Tibial nerve (tissue), 4 donors: Measurements from ENCODE around the gene LBP. TPM values are rescaled to one million over a fixed set of nuclear protein-coding genes. Genes with fewer than 3 reads are reported as not detected.

Experiments used
- DNase-seq, 2 donors: peaks; one replicate each; pipeline ENCODE4 v3.0.0-alpha.2; 2019; ENCODE audit warnings: low spot score in 2 of 2
- H3K27ac ChIP-seq, 4 donors: fragments of 200-600 bp; sonication (generic) in 3 of 4; one replicate each; pipeline ENCODE4 v1.5.1; 2017 to 2019; ENCODE audit warnings: mild to moderate bottlenecking in 1 of 4
- H3K27me3 ChIP-seq, 2 donors: fragments of 200-600 bp; sonication (generic) in 1 of 2; one replicate each; pipeline versions ENCODE4 v1.5.1 to v1.6.0; 2017 to 2019
- H3K36me3 ChIP-seq, 3 donors: fragments of 200-600 bp; sonication (generic); one replicate each; pipeline ENCODE4 v1.5.1; 2018 to 2019
- H3K4me1 ChIP-seq, 4 donors: fragments of 200-600 bp; sonication (generic) in 3 of 4; one replicate each; pipeline ENCODE4 v1.5.1; 2017 to 2019
- H3K4me3 ChIP-seq, 4 donors: fragments of 200-600 bp; sonication (generic) in 3 of 4; one replicate each; pipeline ENCODE4 v1.5.1; 2017 to 2019; ENCODE audit warnings: mild to moderate bottlenecking in 1 of 4, moderate library complexity in 1 of 4
- H3K9me3 ChIP-seq, 4 donors: fragments of 200-600 bp; sonication (generic) in 3 of 4; one replicate each; pipeline ENCODE4 v1.5.1; 2017 to 2019
- CTCF ChIP-seq, 5 experiments: fragments of 200-600 bp in 3 of 5; fragments of 450-650 bp in 2 of 5; sonication (generic) in 3 of 5; IDR thresholded peaks; one replicate each; pipeline ENCODE4 v1.5.1; 2016 to 2019; ENCODE audit warnings: antibody characterized with exemption in 5 of 5, mild to moderate bottlenecking in 3 of 5, moderate library complexity in 2 of 5
- EP300 ChIP-seq, 2 donors: sonication (generic); formaldehyde crosslinking; IDR thresholded peaks; one replicate each; pipeline ENCODE4 v1.6.1; 2017; ENCODE audit warnings: antibody characterized with exemption in 2 of 2, mild to moderate bottlenecking in 1 of 2
- POLR2A ChIP-seq, 2 donors: fragments of 450-650 bp; IDR thresholded peaks; one replicate each; pipeline ENCODE4 v1.6.1; 2017; ENCODE audit warnings: antibody characterized with exemption in 2 of 2, mild to moderate bottlenecking in 2 of 2, moderate library complexity in 2 of 2
- WGBS, 2 donors: methylation state at CpG; one replicate each; pipeline ENCODE4 v1.1.5; 2018; 5-methylcytosine and 5-hydroxymethylcytosine counted together
- total RNA-seq, 4 donors: library from RNA; depleted of rRNA; stranded (reverse); fragments of >200 nt; gene quantifications; one replicate each; pipeline ENCODE4 v1.1.0, GENCODE V29; 2016

The LBP gene
- total RNA-seq, 4 donors from 2014 or later = 2.2 to 30.0 TPM; not detected in 2

- H3K4me1 ChIP-seq = peaks cover 0 to 69% (median 3%) of the 10 kb centered on the region in 4 donors
- H3K27me3 ChIP-seq = no peaks in the 10 kb centered on the region
- WGBS, 2 donors = 89 to 92% methylated on average over 6 of the region's 6 CpGs
- H3K36me3 ChIP-seq = no peaks in the 10 kb centered on the region
- H3K27ac ChIP-seq = no peak overlapping the region
- TF ChIP-seq POLR2A (IDR thresholded peaks at IDR 0.05) (no peak), EP300 (IDR thresholded peaks at IDR 0.05) (no peak), CTCF (IDR thresholded peaks at IDR 0.05) (no peak)
- H3K9me3 ChIP-seq = peaks cover 0 to 12% (median 0%) of the 10 kb centered on the region in 4 donors
- no peak for DNase-seq
- H3K4me3 ChIP-seq = no peak overlapping the region
Measured at GRCh38 chr20:38340693-38341092, 5.6 kb upstream of the LBP start.

DNA sequence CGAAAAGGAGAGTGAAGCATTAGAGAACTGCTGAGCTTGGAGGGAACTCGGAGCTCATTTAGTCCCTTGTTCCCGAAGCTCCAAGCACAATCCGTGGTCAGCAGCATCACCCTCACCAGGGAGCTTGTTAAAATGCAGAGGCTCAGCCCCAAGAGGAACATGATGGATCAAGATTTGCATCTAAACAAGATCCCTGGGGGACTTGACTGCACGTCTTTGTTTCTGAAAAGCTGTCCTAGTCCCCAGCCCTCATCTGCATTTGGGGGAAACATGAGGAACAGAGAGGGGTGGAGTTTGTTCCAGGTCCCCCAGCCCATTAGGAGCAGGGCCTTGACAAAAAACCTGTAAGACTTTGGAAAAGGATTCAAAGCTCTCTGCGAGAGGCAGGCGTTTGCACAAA lies 4.1 kb upstream of the LBP start:
- peaks cover 0 to 73% (median 6%) of the 10 kb centered on the region in 4 donors for H3K4me1 ChIP-seq
- peaks cover 0 to 12% (median 0%) of the 10 kb centered on the region in 4 donors for H3K9me3 ChIP-seq
- H3K27ac ChIP-seq = peak overlapping the region in 2 of 4 donors; percentile 62 to 82
- no peaks in the 10 kb centered on the region for H3K36me3 ChIP-seq
- TF ChIP-seq EP300 (IDR thresholded peaks at IDR 0.05) (no peak), CTCF (IDR thresholded peaks at IDR 0.05) (no peak), POLR2A (IDR thresholded peaks at IDR 0.05) (no peak)
- 43 to 56% methylated on average over 7 of the region's 7 CpGs for WGBS, 2 donors
- no peak overlapping the region for H3K4me3 ChIP-seq
- DNase-seq = no peak
- H3K27me3 ChIP-seq = no peaks in the 10 kb centered on the region

GRCh38 chr20:38342713-38343310 lies 3.5 kb upstream of the LBP start:
- WGBS, 2 donors = 41 to 43% methylated on average over 5 of the region's 5 CpGs

GRCh38 chr20:38343311-38344106 lies 2.8 kb upstream of the LBP start:
- peak; percentile 24 to 44 for DNase-seq
- WGBS, 2 donors = 24 to 37% methylated on average over 16 of the region's 16 CpGs
- H3K27ac ChIP-seq = peak overlapping the region; percentile 2 to 82 (median 58)
- H3K36me3 ChIP-seq = no peaks in the 10 kb centered on the region
- peaks cover 0 to 1% (median 0%) of the 10 kb centered on the region in 4 donors for H3K9me3 ChIP-seq
- H3K4me3 ChIP-seq = peak overlapping the region in 2 of 4 donors; percentile 2 to 34
- H3K4me1 ChIP-seq = peaks cover 0 to 67% (median 6%) of the 10 kb centered on the region in 4 donors
- no peaks in the 10 kb centered on the region for H3K27me3 ChIP-seq
- TF ChIP-seq EP300 (IDR thresholded peaks at IDR 0.05) = peak in 1 of 2 donors; percentile 41
- no peak for TF ChIP-seq CTCF (IDR thresholded peaks at IDR 0.05)

More at GRCh38 chr20:38342713-38343310, 3.5 kb upstream of the LBP start:
- no peak for TF ChIP-seq POLR2A (IDR thresholded peaks at IDR 0.05)
- TF ChIP-seq CTCF (IDR thresholded peaks at IDR 0.05) = no peak
- TF ChIP-seq EP300 (IDR thresholded peaks at IDR 0.05) = no peak
- peaks cover 0 to 8% (median 0%) of the 10 kb centered on the region in 4 donors for H3K9me3 ChIP-seq
- no peaks in the 10 kb centered on the region for H3K36me3 ChIP-seq
- peaks cover 0 to 74% (median 6%) of the 10 kb centered on the region in 4 donors for H3K4me1 ChIP-seq
- H3K27ac ChIP-seq = peak overlapping the region; percentile 2 to 82 (median 58)
- H3K27me3 ChIP-seq = no peaks in the 10 kb centered on the region
- DNase-seq = no peak
- peak overlapping the region in 2 of 4 donors; percentile 2 to 34 for H3K4me3 ChIP-seq
